Sciatic nerve (tissue), 2 donors: ENCODE measurements around the gene CYP39A1. TPM values are rescaled to one million over a fixed set of nuclear protein-coding genes. Genes with fewer than 3 reads are reported as not detected.

Experiments
- ATAC-seq: fragments of 200-7000 bp; cut with Tn5 transposase; one replicate; pipeline ENCODE4 v1.9.1; 2020; ENCODE audit warnings: mild to moderate bottlenecking, moderate library complexity
- DNase-seq: peaks from one replicate; pipeline ENCODE4 v3.0.0-alpha.2; 2020; ENCODE audit warnings: low spot score
- intact Hi-C: fragments of 100-400 bp; cut with DNase I; formaldehyde crosslinking; loops from one replicate; pipeline ENCODE4 v1.14.2; 2022
- total RNA-seq: library from RNA; stranded (reverse); fragmentation: NEBNext Ultra II Directional; extraction: Animal tissue kit (Norgen Biotek cat#: 25700); gene quantifications from one replicate; pipeline ENCODE4 v1.2.1, GENCODE V29; 2021
- donor health status: DM: no; HTN: no; CAD: no.
- donor health status: DM: no; HTN: no; CAD: no.

Gene CYP39A1
- total RNA-seq, 1 donor from 2014 or later, result 8.3 TPM

DNA sequence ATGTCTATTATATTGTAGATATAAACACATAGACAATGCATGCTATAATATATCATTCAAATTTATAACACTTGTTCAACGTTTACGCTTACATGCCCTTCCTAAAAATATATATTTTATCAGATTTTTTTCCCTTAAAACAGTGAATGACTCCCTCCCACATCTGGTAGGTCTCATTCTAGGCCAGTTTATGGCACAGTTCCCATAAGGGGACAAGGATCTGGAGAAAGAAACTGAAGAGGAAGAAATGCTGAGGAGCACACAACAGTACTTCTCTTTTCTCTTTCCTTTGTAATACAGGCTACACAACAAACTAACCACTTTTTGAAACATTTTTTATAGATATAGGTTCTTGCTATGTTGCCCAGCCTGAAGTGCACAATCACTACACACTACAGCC, 112.8 kb downstream of the CYP39A1 start:
- no peak for ATAC-seq

DNA sequence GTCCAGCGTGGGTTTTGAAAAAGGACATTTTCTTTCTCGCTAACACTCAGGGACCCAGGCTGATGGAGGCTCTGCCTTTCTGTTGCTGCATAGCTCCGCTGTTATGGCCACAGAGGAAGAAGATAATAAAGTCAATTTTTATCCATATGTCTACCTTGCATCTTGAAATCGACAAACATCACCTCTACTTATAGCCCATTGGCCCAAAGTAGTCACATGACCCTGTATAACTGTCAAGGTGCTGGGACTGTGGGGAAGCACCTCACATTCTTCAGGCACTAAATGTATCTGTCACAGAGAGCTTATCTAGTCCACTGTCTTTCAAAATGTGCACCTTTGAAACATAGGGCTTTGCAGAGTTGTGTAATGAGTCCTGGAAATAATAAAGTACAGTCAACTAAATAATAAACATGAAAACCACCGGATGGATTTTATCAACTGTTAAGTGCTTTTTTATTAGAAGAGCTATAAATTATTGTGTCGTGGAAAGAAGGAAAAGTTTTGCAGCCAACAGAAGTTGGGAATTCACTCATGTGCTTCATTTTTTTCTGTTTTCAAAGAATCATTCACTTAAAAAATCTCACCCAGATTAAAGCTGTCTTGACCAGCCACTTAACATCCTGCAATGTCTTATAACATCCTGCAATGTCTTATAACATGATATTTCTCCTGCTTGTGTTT, 113.7 kb downstream of the CYP39A1 start:
- DNase-seq, result no peak
- no peak for ATAC-seq
- intact Hi-C loops, result no loop called here

More for the DNA sequence above, 112.8 kb downstream of the CYP39A1 start:
- intact Hi-C loops, result no loop called here
- no peak for DNase-seq

DNA sequence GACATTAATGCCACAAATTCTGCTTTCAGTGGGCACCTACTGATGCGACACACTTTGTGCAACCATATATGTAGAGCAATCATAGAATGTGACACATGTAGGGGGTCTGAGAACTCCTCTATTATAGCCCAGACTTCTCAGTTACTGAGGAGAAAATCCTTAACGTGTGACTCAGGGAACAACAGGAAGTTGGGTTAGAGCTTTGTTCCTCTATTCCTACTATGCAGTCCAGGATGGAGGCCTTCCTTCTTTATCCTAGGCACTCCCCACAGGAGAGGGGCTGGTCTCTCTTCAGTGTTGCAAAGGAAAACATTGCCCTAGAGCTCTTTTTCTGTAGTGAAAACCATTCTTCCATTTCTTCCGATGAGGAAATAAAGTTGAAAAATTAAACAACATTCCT, 121.7 kb downstream of the CYP39A1 start:
- ATAC-seq, result no peak
- DNase-seq, result no peak
- intact Hi-C loops, result no loop called here

DNA sequence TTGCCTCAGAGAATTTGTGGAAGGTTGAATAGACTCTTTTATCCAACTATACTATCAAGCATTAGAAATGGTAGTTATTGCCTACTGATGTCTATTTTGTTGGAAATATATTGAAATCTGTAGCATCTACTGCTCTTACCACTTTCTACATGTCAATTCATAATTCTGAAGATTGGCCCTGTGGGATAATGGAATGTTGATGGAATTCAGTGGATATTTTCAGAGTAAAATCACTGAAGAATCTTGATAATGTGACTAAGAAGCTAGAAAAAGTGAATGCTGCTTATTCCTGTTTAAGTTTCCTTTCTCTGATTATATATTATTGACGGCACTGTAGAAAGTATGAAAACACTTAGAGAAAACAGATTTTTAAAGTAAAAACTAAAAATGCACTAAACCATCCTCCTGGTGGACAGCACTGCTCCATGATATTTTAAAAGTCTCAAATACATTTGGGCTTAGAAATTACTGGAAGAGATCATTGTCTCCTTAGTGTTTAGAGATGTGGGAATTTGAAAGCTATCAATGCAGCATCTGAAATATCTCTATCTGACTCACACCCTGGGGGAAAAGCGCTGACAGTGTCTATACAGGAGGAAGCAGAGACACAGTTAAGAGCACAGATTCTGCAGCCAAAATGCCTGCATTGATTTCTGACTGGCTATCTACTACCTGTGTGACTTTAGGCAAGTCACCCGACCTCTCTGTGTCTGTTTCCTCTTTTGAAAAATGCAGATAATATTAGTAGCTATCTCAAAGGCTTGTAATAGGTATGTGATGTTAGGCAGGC, 123.5 kb downstream of the CYP39A1 start:
- DNase-seq, result no peak
- no peak for ATAC-seq
- intact Hi-C loops, result no loop called here

DNA sequence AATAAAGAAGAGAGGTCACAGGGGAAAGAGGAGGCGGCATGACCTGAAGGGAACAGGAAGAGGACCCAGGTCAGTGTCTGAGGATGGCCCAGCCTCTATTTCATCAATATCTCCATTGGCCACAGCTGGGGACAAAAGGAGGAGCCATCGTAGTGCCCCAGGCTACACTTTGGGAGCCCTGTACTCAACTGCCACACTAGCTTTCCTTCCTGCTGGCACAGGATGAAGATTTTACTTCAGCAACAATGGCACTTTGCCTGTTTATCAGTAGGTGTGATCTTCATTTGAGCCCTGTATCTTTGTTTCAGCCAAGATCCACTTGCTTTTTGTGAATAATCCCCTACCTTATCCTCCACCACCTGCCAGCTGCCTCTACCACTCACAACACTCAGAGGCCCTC, 126.0 kb downstream of the CYP39A1 start:
- DNase-seq (no peak), ATAC-seq (peak; percentile 24)
- intact Hi-C loops, result no loop called here

DNA sequence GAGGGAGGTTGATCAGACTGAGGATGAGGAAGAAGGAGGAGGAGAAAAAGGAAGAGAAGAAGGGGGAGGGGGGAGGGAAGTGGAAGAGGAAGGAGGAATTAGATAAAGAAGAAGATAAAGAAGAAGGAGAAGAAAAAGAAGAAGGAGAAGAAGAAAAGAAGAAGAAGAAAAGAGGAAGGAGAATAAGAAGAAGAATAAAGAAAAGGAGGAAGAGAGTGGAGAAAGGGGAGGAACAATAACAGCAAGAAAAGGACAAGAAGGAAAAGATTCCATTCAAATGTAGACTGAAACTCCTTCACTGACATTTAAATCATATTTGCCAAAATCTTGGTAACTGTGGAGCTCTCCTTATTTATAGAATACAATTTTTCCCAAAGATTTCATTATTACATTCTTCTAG, 127.0 kb downstream of the CYP39A1 start:
- DNase-seq (no peak), ATAC-seq (no peak)
- intact Hi-C loops, result no loop called here

DNA sequence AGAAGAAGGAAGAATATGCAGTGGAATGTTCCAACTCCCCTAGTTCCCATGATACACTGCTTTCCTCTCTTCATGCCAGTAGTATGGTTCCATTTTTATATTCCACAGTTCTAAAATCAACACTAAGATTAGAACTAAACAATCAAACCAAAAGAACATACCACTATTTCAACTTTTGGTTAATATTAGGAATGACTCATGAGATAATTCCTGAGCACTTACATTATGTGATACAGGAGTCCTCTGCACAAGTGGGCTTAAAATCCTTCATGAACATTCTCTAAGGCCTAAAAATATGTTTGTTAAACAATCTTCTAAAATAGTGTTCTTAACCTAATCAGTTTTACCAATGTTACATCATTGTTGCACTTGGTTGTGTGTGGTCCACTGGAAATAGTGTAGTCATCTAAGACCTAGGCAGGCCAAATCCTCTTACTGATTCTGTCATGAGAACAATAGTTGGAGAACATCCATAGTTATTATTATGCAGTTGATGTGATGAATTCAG, 131.1 kb downstream of the CYP39A1 start:
- ATAC-seq, result peak; percentile 75
- intact Hi-C loops, result no loop called here
- DNase-seq, result no peak

DNA sequence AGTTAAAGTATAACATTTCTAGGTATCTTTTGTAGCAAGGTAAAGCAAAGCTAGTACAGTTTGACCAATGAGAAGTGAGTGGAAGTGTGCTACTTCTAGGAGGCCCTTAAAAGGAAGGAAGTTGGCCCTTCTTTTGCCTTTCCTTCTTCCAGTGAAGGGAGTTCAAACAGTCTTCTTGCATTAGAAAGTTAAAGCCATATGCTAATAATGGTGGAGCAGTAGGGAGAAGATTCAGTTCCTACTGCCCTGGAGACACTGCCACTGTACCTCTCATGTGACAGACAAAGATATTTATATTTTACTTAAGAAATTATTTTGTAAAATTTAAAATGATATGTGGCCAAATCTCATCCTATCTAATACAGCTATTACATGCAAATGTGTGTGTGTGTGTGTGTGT, 135.4 kb downstream of the CYP39A1 start:
- intact Hi-C loops, result no loop called here
- DNase-seq (no peak), ATAC-seq (no peak)

DNA sequence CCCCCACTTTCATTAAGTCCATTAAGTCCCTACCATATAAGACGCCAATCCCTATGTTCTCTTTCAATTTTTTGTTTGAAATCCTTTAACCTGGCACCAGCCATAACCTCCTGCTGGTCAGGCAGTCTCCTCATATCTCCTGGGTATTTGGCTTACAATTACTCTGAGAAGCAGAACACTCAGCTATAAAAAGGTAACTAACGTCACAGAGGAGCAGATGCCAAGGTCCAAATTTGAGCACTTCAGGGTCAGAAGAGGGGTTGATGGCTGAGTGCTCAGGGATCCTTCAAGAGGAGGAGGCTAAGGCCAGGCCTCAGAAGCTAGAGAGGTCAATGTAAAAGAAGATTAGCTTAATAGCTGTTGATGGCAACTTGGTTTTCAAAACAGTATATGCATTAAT, 139.1 kb downstream of the CYP39A1 start:
- ATAC-seq, result no peak
- intact Hi-C loops, result no loop called here

DNA sequence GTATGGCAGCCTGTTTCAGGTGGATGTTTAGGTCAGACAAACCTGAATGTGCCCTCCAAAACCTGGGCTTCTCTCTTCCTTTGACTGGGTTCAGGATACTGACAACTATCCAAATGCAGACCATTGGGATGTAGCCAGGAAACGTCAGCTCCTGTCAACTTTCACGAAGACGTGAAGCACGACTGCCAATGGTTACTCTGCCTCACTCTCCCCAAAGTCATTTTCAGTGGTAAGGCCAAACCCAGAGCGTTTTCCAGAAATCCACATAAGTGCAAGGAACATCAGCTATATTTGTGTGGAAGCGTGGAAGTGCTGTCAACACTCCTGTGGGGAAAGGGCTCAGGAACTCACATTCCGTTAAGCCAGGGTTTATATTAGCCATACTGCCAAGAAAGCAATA, 141.3 kb downstream of the CYP39A1 start:
- intact Hi-C loops, result no loop called here
- DNase-seq (no peak), ATAC-seq (no peak)

More for the DNA sequence above, 139.1 kb downstream of the CYP39A1 start:
- DNase-seq, result no peak

DNA sequence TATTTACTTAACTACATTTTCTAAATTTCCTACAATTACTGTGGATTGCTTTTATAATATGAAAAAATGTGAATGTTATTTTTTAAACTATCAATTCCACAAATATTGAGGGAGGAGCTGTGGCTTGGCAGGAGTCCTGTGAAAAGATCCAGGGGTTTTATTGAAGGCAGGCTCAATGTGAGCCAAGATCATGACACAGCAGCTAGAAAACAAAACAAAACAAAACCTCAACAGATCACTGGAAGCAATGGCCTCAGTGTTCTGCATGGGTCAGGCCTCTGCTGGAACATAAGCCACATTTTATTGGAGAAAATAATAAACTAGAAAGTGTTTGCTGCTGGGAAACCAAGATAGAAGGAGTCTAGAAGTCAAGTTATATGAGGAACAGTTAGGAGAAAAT, 142.0 kb downstream of the CYP39A1 start:
- peak; percentile 97 for ATAC-seq
- intact Hi-C loops, result no loop called here
- DNase-seq, result peak; percentile 76

DNA sequence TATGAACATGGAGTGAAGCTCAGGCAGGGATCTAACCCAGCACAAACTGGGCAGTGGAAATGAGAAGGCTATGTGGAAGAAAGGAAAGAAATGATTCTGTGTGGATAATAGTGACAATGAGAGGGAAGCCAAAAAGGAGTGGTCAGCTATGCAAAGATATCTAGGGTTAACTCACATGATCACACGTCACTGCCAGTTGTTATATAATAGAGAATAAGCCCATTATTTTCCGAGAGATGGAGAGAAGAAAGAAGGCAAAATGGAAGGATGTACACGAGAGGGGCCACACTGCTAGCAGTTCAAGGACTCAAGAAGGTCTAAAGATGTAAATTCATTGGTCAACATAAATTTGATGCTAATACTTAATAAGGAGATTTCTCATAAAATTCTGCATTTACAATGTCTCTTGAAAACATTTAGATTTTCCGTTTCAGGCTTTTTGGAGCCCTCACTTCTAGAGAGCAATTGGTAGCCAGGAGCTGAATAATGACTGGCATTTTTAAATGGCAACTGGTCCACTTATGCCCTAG, 142.6 kb downstream of the CYP39A1 start:
- intact Hi-C loops, result no loop called here
- peak; percentile 47 for ATAC-seq
- DNase-seq, result no peak

DNA sequence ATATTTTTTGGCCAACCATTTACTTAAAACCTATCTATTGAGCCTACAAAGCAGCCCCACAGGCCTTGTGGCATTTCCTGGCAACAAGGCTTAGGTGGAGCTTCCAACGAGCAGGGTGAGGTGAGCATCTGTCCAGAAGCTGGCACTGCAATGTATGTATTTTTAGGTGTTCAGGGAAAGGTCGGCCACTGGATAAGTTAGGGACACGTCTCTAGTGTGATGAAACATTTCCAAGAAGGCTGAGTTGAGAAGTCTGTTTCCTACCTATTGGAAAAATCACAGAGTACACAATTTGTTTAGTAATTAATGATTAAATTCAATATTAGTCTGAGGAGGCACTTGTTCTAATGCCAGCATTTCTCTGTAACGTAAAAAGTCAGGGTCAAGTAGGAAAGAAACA, 143.6 kb downstream of the CYP39A1 start:
- intact Hi-C loops, result no loop called here
- no peak for DNase-seq
- no peak for ATAC-seq

DNA sequence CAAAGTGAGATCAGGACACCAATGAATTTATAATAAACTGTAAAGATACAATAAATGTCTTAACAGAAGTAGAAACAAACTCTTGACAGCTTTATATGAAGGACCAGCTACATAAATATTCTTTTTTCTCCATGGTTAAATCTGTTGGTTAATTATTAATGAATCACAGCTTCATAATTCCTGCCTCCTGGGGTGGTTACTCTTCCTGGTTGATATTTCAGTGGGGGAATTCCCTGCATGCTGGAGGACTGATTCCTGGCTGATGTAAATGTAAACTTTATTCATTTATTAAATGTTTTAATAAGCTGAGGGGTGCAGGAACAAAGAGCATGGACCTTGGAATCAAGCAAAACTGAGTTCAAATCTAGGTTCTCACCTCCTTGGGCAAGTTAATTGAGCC, 145.2 kb downstream of the CYP39A1 start:
- no peak for DNase-seq
- intact Hi-C loops, result no loop called here

DNA sequence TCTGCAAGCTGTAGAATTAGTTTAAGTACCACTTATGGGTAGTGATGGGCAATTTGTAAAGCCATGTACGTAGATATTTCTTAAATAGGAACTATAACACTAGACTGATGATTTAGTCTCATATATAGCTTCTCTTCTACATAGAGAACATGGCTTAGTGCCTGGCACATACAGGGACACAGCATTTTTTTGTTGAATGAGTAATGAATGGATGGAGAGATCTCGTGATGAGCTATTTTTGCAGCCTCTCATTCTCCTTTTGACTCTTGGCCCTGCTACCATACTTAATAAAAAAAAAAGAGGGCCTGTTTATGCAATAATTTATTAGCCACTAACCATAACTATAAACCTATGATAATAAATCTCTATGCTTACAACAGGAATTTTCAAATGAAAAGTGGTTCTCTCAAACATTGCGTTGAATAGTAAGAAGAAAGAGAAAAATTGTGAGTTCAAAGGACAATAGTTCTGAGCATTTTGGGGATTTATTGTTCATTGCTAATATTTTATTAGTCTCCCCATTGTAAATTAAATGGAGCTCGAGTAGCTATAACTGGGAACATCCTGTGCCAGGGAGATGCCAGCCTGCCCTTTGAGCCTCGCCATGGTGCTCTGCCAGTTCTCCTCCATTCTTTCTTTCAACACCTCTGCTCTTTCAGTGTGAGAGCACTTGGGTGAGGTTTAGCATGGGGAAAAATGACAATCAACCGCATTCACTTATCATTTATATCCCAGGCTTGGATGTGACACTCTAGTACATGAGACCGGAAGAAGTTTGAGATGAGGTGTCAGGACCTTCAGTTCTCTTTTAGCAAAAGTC, 146.7 kb downstream of the CYP39A1 start:
- ATAC-seq, result no peak

More for the DNA sequence above, 145.2 kb downstream of the CYP39A1 start:
- ATAC-seq, result no peak

DNA sequence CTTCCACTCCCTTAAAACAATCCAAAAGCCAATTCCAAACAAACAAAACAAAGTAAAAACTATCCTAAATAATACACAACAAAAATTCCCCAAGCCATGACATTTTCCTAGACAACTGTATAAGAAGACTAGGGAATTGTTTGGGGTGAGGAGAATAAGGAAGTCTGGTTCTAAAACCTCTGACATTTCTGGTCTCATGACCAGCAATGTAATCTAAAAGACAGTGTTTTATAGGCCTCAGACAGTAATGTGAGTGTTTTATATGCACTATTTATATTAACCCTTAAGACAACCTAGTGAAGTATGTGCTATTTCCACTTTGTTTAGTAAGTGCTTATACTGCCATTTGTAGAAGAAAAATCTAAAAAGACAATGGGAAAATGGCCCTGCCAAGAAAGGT, 148.4 kb downstream of the CYP39A1 start:
- DNase-seq (no peak), ATAC-seq (no peak)
- intact Hi-C loops, result no loop called here

More for the DNA sequence above, 146.7 kb downstream of the CYP39A1 start:
- intact Hi-C loops, result no loop called here
- no peak for DNase-seq

DNA sequence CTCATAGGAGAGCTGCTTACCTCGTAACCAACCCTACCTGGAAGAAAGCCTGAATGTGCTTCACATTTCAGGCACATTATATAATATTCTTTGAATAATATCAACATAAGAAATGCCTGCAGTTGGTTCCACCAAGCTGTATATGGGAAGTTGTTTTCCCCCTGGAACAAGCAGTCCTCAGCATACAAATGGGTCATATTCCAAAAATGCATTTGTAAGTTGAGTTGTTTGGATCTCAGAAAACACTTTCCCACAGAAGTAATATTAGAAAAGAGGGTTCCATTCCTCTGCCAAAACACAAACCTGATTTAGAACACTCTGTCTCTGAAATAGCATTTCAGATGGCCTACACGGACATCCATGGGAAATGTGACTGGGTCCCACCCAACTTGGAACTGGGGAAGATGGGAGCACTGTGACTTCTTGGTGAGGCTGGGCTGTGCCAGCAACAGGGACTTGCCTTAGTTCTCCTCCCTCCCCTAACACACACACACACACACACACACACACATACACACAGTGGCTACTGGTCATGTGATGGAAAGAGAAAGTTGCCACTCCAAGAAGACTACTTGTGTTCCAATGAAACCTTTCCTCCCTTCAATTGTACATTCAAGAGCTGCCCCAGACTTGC, 150.0 kb downstream of the CYP39A1 start:
- no peak for DNase-seq
- peak; percentile 68 for ATAC-seq
- intact Hi-C loops, result no loop called here

DNA sequence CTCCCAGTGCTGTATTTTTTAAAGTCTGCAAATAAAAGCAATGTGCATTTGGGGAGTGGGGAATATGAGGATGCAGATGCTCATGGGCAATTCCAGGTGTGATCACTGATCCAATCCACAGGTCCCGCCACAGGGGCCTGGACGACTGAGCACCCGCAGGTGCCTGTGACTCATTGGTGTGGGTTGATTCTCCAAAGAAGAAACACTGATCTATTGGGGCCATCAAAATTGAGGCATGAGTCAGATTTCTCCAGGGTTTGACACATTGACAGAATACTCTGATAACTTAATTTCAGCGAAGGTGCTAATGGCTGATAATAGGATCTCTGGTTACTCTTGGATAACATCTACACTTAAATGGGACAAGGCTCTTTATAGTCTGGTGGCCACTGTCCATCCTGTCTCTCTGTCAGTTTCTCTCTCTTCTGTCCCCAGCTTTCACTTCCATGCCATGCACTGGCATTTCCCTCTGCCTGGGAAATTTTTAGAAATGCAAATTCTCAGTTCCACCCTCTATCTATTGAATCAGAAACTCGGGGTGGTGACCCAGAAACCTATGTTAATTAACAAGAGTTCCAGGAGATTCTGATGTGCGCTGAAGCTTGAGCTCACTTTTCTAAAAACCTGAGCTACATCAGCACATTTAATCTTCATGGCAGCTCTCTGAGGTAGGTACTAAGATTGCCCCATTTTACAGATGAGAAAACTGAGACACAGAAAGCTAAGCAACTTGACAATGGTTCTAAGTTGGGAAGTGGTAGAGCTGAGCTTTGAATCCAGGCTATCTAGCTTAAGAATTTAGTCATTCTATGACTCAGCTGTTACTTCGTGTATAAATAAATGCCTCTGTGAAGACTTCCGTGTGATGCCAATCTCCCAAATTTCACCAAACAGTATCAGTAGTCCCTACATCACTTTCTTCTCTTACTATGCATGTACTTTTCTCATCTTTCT, 151.2 kb downstream of the CYP39A1 start:
- ATAC-seq (no peak), DNase-seq (no peak)
- intact Hi-C loops, result no loop called here
